ENCODE data around the gene NUP37.

Gene NUP37

GRCh38 chr12:102023343-102023930 is 96.5 kb downstream of the NUP37 start:
- no peak for DNase-seq
